ENCODE measurements around the gene HPCA. TPM values are rescaled to one million over a fixed set of nuclear protein-coding genes. Genes with fewer than 3 reads are reported as not detected.

Gene HPCA
- total RNA-seq, 1 donor from 2014 or later: not detected

GRCh38 chr1:32939655-32940371, 53.5 kb downstream of the HPCA start:
- Mint-ChIP-seq H3K36me3 (ENCODE audit: low read depth, unreplicated experiment) (peaks cover 37% of the 10 kb centered on the region), H3K27me3 (ENCODE audit: unreplicated experiment) (no peaks in the 10 kb centered on the region), H3K4me3 (ENCODE audit: unreplicated experiment) (no peak overlapping the region), H3K27ac (ENCODE audit: unreplicated experiment) (no peak overlapping the region), H3K4me1 (ENCODE audit: unreplicated experiment) (peaks cover 10% of the 10 kb centered on the region), H3K9me3 (ENCODE audit: unreplicated experiment) (no peaks in the 10 kb centered on the region)
- DNase-seq (ENCODE audit: low spot score): no peak
- TF ChIP-seq CTCF (IDR thresholded peaks at IDR 0.05; ENCODE audit: unreplicated experiment): no peak

GRCh38 chr1:32944180-32944579, 57.9 kb downstream of the HPCA start:
- DNase-seq (ENCODE audit: low spot score): no peak
- Mint-ChIP-seq H3K36me3 (ENCODE audit: low read depth, unreplicated experiment) (peaks cover 36% of the 10 kb centered on the region), H3K4me3 (ENCODE audit: unreplicated experiment) (no peak overlapping the region), H3K4me1 (ENCODE audit: unreplicated experiment) (peaks cover 4% of the 10 kb centered on the region), H3K27me3 (ENCODE audit: unreplicated experiment) (peaks cover 2% of the 10 kb centered on the region), H3K9me3 (ENCODE audit: unreplicated experiment) (no peaks in the 10 kb centered on the region), H3K27ac (ENCODE audit: unreplicated experiment) (no peak overlapping the region)
- TF ChIP-seq CTCF (IDR thresholded peaks at IDR 0.05; ENCODE audit: unreplicated experiment): no peak

Other genes with a start within 250 kb of the HPCA start
- gene ZBTB8OS, start 235.9 kb upstream of the HPCA start, total RNA-seq (ENCODE audit: unreplicated experiment): 30.2 TPM
- 280 TPM for gene RBBP4, start 235.3 kb upstream of the HPCA start, total RNA-seq (ENCODE audit: unreplicated experiment)
- gene SYNC, start 183.7 kb upstream of the HPCA start, total RNA-seq (ENCODE audit: unreplicated experiment): 0.49 TPM
- 73.2 TPM for gene YARS1, start 69.1 kb upstream of the HPCA start, total RNA-seq (ENCODE audit: unreplicated experiment)
- 43.3 TPM for gene S100PBP, start 68.8 kb upstream of the HPCA start, total RNA-seq (ENCODE audit: unreplicated experiment)
- gene FNDC5, start 15.6 kb upstream of the HPCA start, total RNA-seq (ENCODE audit: unreplicated experiment): 5.5 TPM
- gene TMEM54, start 14.9 kb downstream of the HPCA start, total RNA-seq (ENCODE audit: unreplicated experiment): 0.49 TPM
- 18.8 TPM for gene RNF19B, start 78.3 kb downstream of the HPCA start, total RNA-seq (ENCODE audit: unreplicated experiment)
- gene AK2, start 150.4 kb downstream of the HPCA start, total RNA-seq (ENCODE audit: unreplicated experiment): 74.6 TPM
- gene AZIN2, start 194.7 kb downstream of the HPCA start, total RNA-seq (ENCODE audit: unreplicated experiment): 1.4 TPM